Sigmoid colon (tissue), 7 donors: Measurements from ENCODE around the gene PLEKHA7. TPM values are rescaled to one million over a fixed set of nuclear protein-coding genes. Genes with fewer than 3 reads are reported as not detected.

Source experiments
- DNase-seq: peaks from one replicate; pipeline ENCODE4 v3.0.0-alpha.2; 2019
- H3K27ac ChIP-seq, 4 donors: fragments of 200-600 bp; sonication (generic); one replicate each; pipeline ENCODE4 v1.5.1; 2016 to 2019; ENCODE audit warnings: mild to moderate bottlenecking in 1 of 4
- H3K27me3 ChIP-seq, 3 donors: fragments of 200-600 bp; sonication (generic); one replicate each; pipeline ENCODE4 v1.5.1; 2019; ENCODE audit warnings: mild to moderate bottlenecking in 1 of 3
- H3K36me3 ChIP-seq, 4 donors: fragments of 200-600 bp; sonication (generic); one replicate each; pipeline ENCODE4 v1.5.1; 2016 to 2019
- H3K4me1 ChIP-seq, 4 donors: fragments of 200-600 bp; sonication (generic); one replicate each; pipeline ENCODE4 v1.5.1; 2017 to 2019
- H3K4me3 ChIP-seq, 4 donors: fragments of 200-600 bp; sonication (generic); one replicate each; pipeline ENCODE4 v1.5.1; 2017 to 2019; ENCODE audit warnings: mild to moderate bottlenecking in 2 of 4, moderate library complexity in 1 of 4
- H3K9me3 ChIP-seq, 4 donors: fragments of 200-600 bp in 3 of 4; sonication (generic) in 3 of 4; one replicate each; pipeline versions ENCODE4 v1.5.1 to v1.6.1; 2013 to 2019
- CTCF ChIP-seq, 4 experiments: fragments of 450-650 bp in 3 of 4; fragments of 200-600 bp in 1 of 4; IDR thresholded peaks; one replicate each; pipeline ENCODE4 v1.5.1; 2016 to 2019; ENCODE audit warnings: antibody characterized with exemption in 4 of 4, mild to moderate bottlenecking in 3 of 4, moderate library complexity in 2 of 4
- EP300 ChIP-seq, 4 donors: sonication (generic); formaldehyde crosslinking; IDR thresholded peaks; one replicate each; pipeline ENCODE4 v1.6.1; 2017; ENCODE audit warnings: antibody characterized with exemption in 4 of 4
- POLR2A ChIP-seq, 2 donors: fragments of 450-650 bp; IDR thresholded peaks; one replicate each; pipeline ENCODE4 v1.6.1; 2016; ENCODE audit warnings: antibody characterized with exemption in 2 of 2, mild to moderate bottlenecking in 2 of 2, moderate library complexity in 2 of 2
- POLR2AphosphoS5 ChIP-seq, 4 donors: sonication (generic); formaldehyde crosslinking; IDR thresholded peaks; one replicate each; pipeline ENCODE4 v1.6.1; 2017; ENCODE audit warnings: antibody characterized with exemption in 4 of 4
- WGBS, 2 donors: extraction: QIAGEN DNeasy Blood & Tissue Kit; methylation state at CpG; one replicate each; pipeline ENCODE4 v1.1.7; 2013; 5-methylcytosine and 5-hydroxymethylcytosine counted together
- intact Hi-C: fragments of 100-400 bp; cut with DNase I; formaldehyde crosslinking; loops from one replicate; pipeline ENCODE4 v1.15.1; 2023
- polyA plus RNA-seq, 3 donors: library from polyadenylated mRNA; stranded (reverse); fragments of 200-250 nt; gene quantifications; one replicate each; pipeline ENCODE4 v1.2.3, GENCODE V29; 2013
- total RNA-seq, 4 donors: library from RNA; depleted of rRNA; stranded (reverse); fragments of >200 nt; gene quantifications; one replicate each; pipeline ENCODE4 v1.1.0, GENCODE V29; 2016
- donor health status: healthy with polysubstance abuse.
- donor health status: Bipolar disorder and iron deficiency.
- donor health status: healthy.

The PLEKHA7 gene
- total and polyA plus RNA-seq, 7 donors = 2.9 to 45.3 (median 10.2) TPM

DNA sequence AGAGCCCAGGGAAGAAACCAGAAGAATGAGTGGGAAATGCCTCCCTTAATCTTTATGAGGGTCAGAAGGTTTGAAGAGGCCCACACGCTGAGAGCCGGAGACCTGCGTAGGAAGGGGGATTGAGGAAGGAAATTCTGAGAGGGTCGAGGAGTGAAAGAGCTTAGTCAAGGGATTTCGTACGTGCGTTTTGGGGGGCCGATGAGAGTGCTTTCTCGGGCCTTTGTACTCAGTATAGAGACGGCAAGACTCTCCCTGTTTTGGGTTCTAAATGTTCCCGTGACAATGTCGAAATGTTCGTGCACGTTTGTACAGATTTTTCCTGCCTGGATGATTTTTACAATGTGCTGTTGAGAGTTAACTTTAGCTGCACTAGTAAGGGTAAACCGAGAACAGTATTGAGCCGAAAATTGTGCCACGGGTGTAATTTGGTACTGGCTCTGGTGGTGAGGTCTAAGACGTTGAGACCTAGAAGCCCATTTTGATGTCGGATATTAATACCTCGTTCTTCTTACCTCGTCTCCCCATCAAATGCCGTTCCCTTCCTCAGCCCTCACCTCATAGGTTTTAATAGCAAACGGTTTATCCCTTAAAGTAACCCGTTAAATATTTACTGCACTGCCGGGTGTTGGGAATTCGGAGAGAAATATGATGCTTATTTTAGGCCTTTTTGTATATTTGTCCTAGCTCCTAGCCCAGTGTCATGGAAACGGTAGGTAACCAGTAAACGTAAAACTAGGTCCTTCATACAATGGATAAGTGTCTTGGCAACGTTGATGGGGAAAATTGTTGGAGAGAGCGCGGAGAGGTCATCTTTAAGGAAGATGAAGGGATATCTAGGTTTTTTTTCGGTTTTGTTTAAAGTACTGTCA is 275.0 kb downstream of the PLEKHA7 start:
- Histone ChIP-seq H3K4me1 (peaks cover 0 to 52% (median 47%) of the 10 kb centered on the region in 4 donors), H3K9me3 (no peaks in the 10 kb centered on the region), H3K36me3 (peaks cover 0 to 1% (median 0%) of the 10 kb centered on the region in 4 donors), H3K27me3 (no peaks in the 10 kb centered on the region), H3K4me3 (peak overlapping the region; percentile 58 to 87 (median 74)), H3K27ac (peak overlapping the region; percentile 86 to 95 (median 92))
- 3 to 5% methylated on average over 32 of the region's 32 CpGs for WGBS, 2 donors
- no peak for DNase-seq
- intact Hi-C loops = loop anchor here (5.0 to 10.0 kb wide), 2 partner anchors 338 to 1084 kb away; partner anchors contain the start of gene RPS13
- TF ChIP-seq POLR2A (IDR thresholded peaks at IDR 0.05) (no peak), CTCF (IDR thresholded peaks at IDR 0.05) (no peak), POLR2AphosphoS5 (IDR thresholded peaks at IDR 0.05) (no peak), EP300 (IDR thresholded peaks at IDR 0.05) (no peak)

GRCh38 chr11:16738193-16738946 is 275.8 kb downstream of the PLEKHA7 start, which contains the start of gene C11orf58:
TSS of gene C11orf58 (plus strand) at chr11:16738647. CDS start at chr11:16738779, 132 bp downstream.
- intact Hi-C loops = loop anchor here (5.0 to 10.0 kb wide), 2 partner anchors 339 to 1084 kb away; partner anchors contain the start of gene RPS13
- no peaks in the 10 kb centered on the region for H3K36me3 ChIP-seq
- peak; percentile 90 to 99 (median 96) for TF ChIP-seq POLR2AphosphoS5 (IDR thresholded peaks at IDR 0.05)
- TF ChIP-seq EP300 (IDR thresholded peaks at IDR 0.05) = no peak
- TF ChIP-seq POLR2A (IDR thresholded peaks at IDR 0.05) = peak; percentile 80 to 81
- no peak for TF ChIP-seq CTCF (IDR thresholded peaks at IDR 0.05)
- peak within 1 kb of the TSS; percentile 86 to 95 (median 92) for H3K27ac ChIP-seq
- peak; percentile 96 for DNase-seq
- H3K4me1 ChIP-seq = peaks cover 0 to 45% (median 41%) of the 10 kb centered on the region in 4 donors
- H3K27me3 ChIP-seq = no peaks in the 10 kb centered on the region
- WGBS, 2 donors = 1% methylated on average over 47 of the region's 47 CpGs
- no peaks in the 10 kb centered on the region for H3K9me3 ChIP-seq
- peak within 1 kb of the TSS; percentile 58 to 87 (median 74) for H3K4me3 ChIP-seq

DNA sequence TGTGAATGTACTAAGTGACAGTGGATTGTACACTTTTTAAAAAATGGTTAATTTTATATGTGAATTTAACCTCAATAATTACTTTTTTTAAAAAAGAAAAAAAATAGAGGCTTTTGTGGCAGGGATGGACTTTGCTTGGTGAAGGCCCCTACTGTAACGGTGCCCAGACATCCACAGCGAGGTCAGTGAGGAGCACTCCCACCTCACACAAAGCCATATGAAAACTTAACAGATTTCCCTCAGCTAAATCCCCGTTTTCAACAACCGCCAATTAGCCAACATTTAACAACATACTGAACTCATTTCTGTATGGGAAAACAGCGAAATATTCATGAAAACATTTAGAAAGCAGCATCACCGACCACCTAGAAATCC is 276.4 kb downstream of the PLEKHA7 start:
- H3K27me3 ChIP-seq = no peaks in the 10 kb centered on the region
- H3K36me3 ChIP-seq = no peaks in the 10 kb centered on the region
- intact Hi-C loops = loop anchor here (5.0 to 10.0 kb wide), 2 partner anchors 339 to 1083 kb away; partner anchors contain the start of gene RPS13
- H3K4me1 ChIP-seq = peaks cover 0 to 39% (median 36%) of the 10 kb centered on the region in 4 donors
- WGBS, 2 donors = 1% methylated on average over 6 of the region's 6 CpGs
- H3K9me3 ChIP-seq = no peaks in the 10 kb centered on the region
- peak overlapping the region; percentile 86 to 95 (median 92) for H3K27ac ChIP-seq
- TF ChIP-seq EP300 (IDR thresholded peaks at IDR 0.05) = no peak
- no peak for TF ChIP-seq POLR2A (IDR thresholded peaks at IDR 0.05)
- TF ChIP-seq CTCF (IDR thresholded peaks at IDR 0.05) = no peak
- no peak for TF ChIP-seq POLR2AphosphoS5 (IDR thresholded peaks at IDR 0.05)
- H3K4me3 ChIP-seq = peak overlapping the region; percentile 58 to 87 (median 74)
- no peak for DNase-seq

Other genes starting within 250 kb of the PLEKHA7 start
- 1,000 to 10,000 TPM; 1,670 to 3,514 (median 2,481) TPM for gene RPS13, start 63.3 kb upstream of the PLEKHA7 start, total RNA-seq
- 1,000 to 10,000 TPM; 2,265 to 3,429 (median 2,376) TPM for gene RPS13, start 63.3 kb upstream of the PLEKHA7 start, polyA plus RNA-seq
- gene PIK3C2A, start 193.6 kb upstream of the PLEKHA7 start, total RNA-seq = 10 to 100 TPM; 52.9 to 72.6 (median 65.7) TPM
- 10 to 100 TPM in 1 of 3 donors, 1 to 10 TPM in 2; 6.0 to 10.0 (median 9.7) TPM for gene PIK3C2A, start 193.6 kb upstream of the PLEKHA7 start, polyA plus RNA-seq